HEK293 (cell line): ENCODE measurements around the gene PRMT5.

Experiments
- CTCF ChIA-PET: fragments of 350-600 bp; formaldehyde crosslinking; extraction: SDS; loops from one replicate; lab custom pipeline; 2021; ENCODE audit warnings: antibody characterized with exemption; lab: Yijun Ruan, JAX
- POLR2A ChIA-PET: fragments of 300-600 bp; formaldehyde crosslinking; extraction: SDS; loops from one replicate; lab custom pipeline; 2020; ENCODE audit warnings: antibody characterized with exemption, inconsistent platforms; lab: Yijun Ruan, JAX
- H3K27ac ChIP-seq: fragments of 200-500 bp; sonication (Bioruptor generic); 2 replicates; pipeline ENCODE4 v1.5.1; 2014; ENCODE audit warnings: low read depth, low read length, control low read depth, inconsistent platforms; ENCODE audit errors: extremely low read depth
- H3K36me3 ChIP-seq, 2 experiments: fragments of 200-500 bp in 1 of 2; sonication (Bioruptor generic) in 1 of 2; 1 replicate in 1 of 2; 2 replicates in 1 of 2; pipeline ENCODE4 v1.5.1; 2014 to 2017; ENCODE audit warnings: inconsistent platforms in 2 of 2, low read length in 2 of 2; ENCODE audit not compliant: control insufficient read depth in 2 of 2, insufficient read depth in 1 of 2
- H3K4me1 ChIP-seq: fragments of 200-500 bp; sonication (Bioruptor generic); 2 replicates; pipeline ENCODE4 v1.5.1; 2014; ENCODE audit warnings: mild to moderate bottlenecking, low read length, inconsistent platforms; ENCODE audit not compliant: control insufficient read depth, insufficient read depth
- H3K4me3 ChIP-seq: 2 replicates; pipeline ENCODE4 v1.5.1; 2011; ENCODE audit warnings: low read depth, mild to moderate bottlenecking, control low read depth, low read length, moderate library complexity
- H3K9me3 ChIP-seq: fragments of 200-500 bp; sonication (Bioruptor generic); 2 replicates; pipeline ENCODE4 v1.5.1; 2014; ENCODE audit warnings: low read depth, low read length, inconsistent platforms; ENCODE audit not compliant: control insufficient read depth, insufficient read depth
- GLI2 ChIP-seq: fragments of 450-650 bp; formaldehyde crosslinking; IDR thresholded peaks from 2 replicates; pipeline ENCODE4; 2017; ENCODE audit warnings: missing biosample characterization, missing genetic modification characterization, low read depth, borderline replicate concordance
- HIC1 ChIP-seq: fragments of 450-650 bp; formaldehyde crosslinking; IDR thresholded peaks from 2 replicates; pipeline ENCODE4 v1.5.1; 2016; ENCODE audit warnings: missing biosample characterization, missing genetic modification characterization
- INSM2 ChIP-seq: fragments of 450-650 bp; formaldehyde crosslinking; IDR thresholded peaks from 2 replicates; pipeline ENCODE4 v1.5.1; 2016; ENCODE audit warnings: missing biosample characterization, missing genetic modification characterization
- KLF10 ChIP-seq: fragments of 450-650 bp; IDR thresholded peaks from 2 replicates; pipeline ENCODE4 v1.5.1; 2018; ENCODE audit warnings: missing biosample characterization, mild to moderate bottlenecking, missing genetic modification characterization
- SALL2 ChIP-seq: fragments of 450-650 bp; formaldehyde crosslinking; IDR thresholded peaks from 2 replicates; pipeline ENCODE4 v1.5.0; 2017; ENCODE audit warnings: missing biosample characterization, mild to moderate bottlenecking, missing genetic modification characterization, borderline replicate concordance
- SP2 ChIP-seq: fragments of 450-650 bp; formaldehyde crosslinking; IDR thresholded peaks from 2 replicates; pipeline ENCODE4 v1.5.1; 2016; ENCODE audit warnings: missing biosample characterization, missing genetic modification characterization
- ZBTB49 ChIP-seq: fragments of 450-650 bp; formaldehyde crosslinking; IDR thresholded peaks from 2 replicates; pipeline ENCODE4 v1.5.1; 2016; ENCODE audit warnings: missing biosample characterization, missing genetic modification characterization, low read depth
- ZNF112 ChIP-seq: fragments of 450-650 bp; formaldehyde crosslinking; IDR thresholded peaks from 2 replicates; pipeline ENCODE4 v1.5.0; 2017; ENCODE audit warnings: missing biosample characterization, missing genetic modification characterization
- ZNF132 ChIP-seq: fragments of 450-650 bp; formaldehyde crosslinking; IDR thresholded peaks from 2 replicates; pipeline ENCODE4 v1.5.1; 2017; ENCODE audit warnings: missing biosample characterization, missing genetic modification characterization, borderline replicate concordance
- ZNF473 ChIP-seq: fragments of 450-650 bp; formaldehyde crosslinking; IDR thresholded peaks from 2 replicates; pipeline ENCODE4 v1.5.1; 2017; ENCODE audit warnings: missing biosample characterization, missing genetic modification characterization
- ZNF510 ChIP-seq: fragments of 450-650 bp; formaldehyde crosslinking; IDR thresholded peaks from 2 replicates; pipeline ENCODE4 v1.5.1; 2018; ENCODE audit warnings: mild to moderate bottlenecking, missing genetic modification characterization, missing biosample characterization; ENCODE audit not compliant: insufficient replicate concordance
- ZNF571 ChIP-seq: fragments of 450-650 bp; formaldehyde crosslinking; IDR thresholded peaks from 2 replicates; pipeline ENCODE4 v1.5.0; 2017; ENCODE audit warnings: missing biosample characterization, missing genetic modification characterization
- ZNF600 ChIP-seq: fragments of 450-650 bp; formaldehyde crosslinking; IDR thresholded peaks from 2 replicates; pipeline ENCODE4 v1.5.1; 2016; ENCODE audit warnings: missing biosample characterization, missing genetic modification characterization
- ZNF621 ChIP-seq: fragments of 450-650 bp; formaldehyde crosslinking; IDR thresholded peaks from 2 replicates; pipeline ENCODE4 v1.5.1; 2017; ENCODE audit warnings: missing biosample characterization, missing genetic modification characterization
- ZNF768 ChIP-seq: fragments of 450-650 bp; formaldehyde crosslinking; IDR thresholded peaks from 2 replicates; pipeline ENCODE4 v1.5.1; 2018; ENCODE audit warnings: missing biosample characterization, mild to moderate bottlenecking, missing genetic modification characterization
- ZNF776 ChIP-seq: fragments of 450-650 bp; formaldehyde crosslinking; IDR thresholded peaks from 2 replicates; pipeline ENCODE4 v1.5.0; 2017; ENCODE audit warnings: missing biosample characterization, missing genetic modification characterization, borderline replicate concordance
- ZSCAN23 ChIP-seq: fragments of 450-650 bp; formaldehyde crosslinking; IDR thresholded peaks from 2 replicates; pipeline ENCODE4 v1.5.1; 2016; ENCODE audit warnings: missing biosample characterization, missing genetic modification characterization
- TF ChIP-seq, protein P1 (sequence below): fragments of 450-650 bp; formaldehyde crosslinking; IDR thresholded peaks from 2 replicates; pipeline ENCODE4 v1.5.1; 2016; ENCODE audit warnings: missing biosample characterization, missing genetic modification characterization
- TF ChIP-seq, protein P2 (sequence below): fragments of 450-650 bp; formaldehyde crosslinking; IDR thresholded peaks from 2 replicates; pipeline ENCODE4 v1.5.1; 2016; ENCODE audit warnings: missing biosample characterization, missing genetic modification characterization
- TF ChIP-seq, protein P3 (sequence below): fragments of 450-650 bp; formaldehyde crosslinking; IDR thresholded peaks from 2 replicates; pipeline ENCODE4 v1.5.1; 2016; ENCODE audit warnings: missing biosample characterization, missing genetic modification characterization

The PRMT5 gene

DNA sequence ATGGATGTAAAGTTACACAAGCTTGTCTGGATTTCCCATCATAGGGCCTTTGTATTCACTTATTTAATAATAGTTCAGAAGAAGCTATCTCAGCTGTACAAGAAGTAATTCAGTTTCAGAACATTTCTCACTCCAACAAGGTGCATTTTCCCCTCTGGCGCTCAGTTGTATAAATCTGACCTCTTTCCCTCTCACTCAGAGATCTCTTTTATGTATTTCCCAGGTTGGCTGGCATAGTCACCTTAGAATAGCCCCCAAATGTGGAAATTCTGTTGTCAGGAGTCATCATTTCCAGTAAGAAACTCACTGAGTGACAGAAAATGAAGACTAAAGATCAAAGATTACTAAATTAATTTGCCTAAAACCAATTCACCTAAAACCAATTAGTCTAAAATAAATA is 42.0 kb upstream of the PRMT5 start:
- CTCF ChIA-PET = interaction anchor here (0.9 to 7.9 kb wide), 6 partner anchors 14 to 98 kb away, joined by 3 to 227 read pairs (median 15); partner anchors contain the start of gene AJUBA

DNA sequence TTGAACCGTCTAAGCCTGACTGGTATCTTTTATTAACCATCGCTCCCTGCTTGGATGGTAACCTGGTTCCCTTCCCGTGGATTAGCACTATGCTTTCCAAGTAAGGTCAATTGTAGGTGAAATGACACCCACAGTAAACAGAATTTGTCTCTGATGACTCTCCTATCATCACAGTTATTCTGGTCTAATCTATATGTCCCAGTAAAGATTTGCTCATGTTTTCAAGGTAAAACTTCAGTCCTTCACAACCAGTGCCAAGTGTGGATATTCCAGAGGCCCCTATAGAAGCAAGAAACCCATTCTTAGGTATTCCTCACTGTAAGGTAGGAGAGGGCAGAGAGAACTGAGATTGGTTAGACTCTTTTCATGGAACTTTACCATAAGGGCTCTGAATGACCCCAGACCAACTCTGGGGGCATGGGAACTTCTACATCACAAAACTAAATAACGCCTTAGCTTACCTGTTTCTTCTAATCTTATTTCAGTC is 37.6 kb upstream of the PRMT5 start:
- peaks cover 5% of the 10 kb centered on the region; the same call in 1 of the 2 replicates for H3K4me1 ChIP-seq
- H3K27ac ChIP-seq = no peak overlapping the region
- H3K36me3 ChIP-seq = peaks cover 0 to 1% of the 10 kb centered on the region in 2 experiments; a peak in 1 of 3 replicates
- CTCF ChIA-PET = interaction anchor here (0.6 to 1.2 kb wide), 2 partner anchors 36 to 143 kb away, joined by 4 to 5 read pairs; no protein-coding TSS in a partner anchor
- POLR2A ChIA-PET = interaction anchor here (1.2 to 3.3 kb wide), 3 partner anchors 10 to 15 kb away, joined by 6 to 17 read pairs (median 7); partner anchors contain the start of genes AJUBA and HAUS4
- TF ChIP-seq ZBTB49 (tag by site-specific recombination) (no peak), GLI2 (tag by site-specific recombination) (no peak), SP2 (tag by site-specific recombination) (no peak), ZNF473 (tag by site-specific recombination) (no peak)
- TF ChIP-seq, protein P1, sequence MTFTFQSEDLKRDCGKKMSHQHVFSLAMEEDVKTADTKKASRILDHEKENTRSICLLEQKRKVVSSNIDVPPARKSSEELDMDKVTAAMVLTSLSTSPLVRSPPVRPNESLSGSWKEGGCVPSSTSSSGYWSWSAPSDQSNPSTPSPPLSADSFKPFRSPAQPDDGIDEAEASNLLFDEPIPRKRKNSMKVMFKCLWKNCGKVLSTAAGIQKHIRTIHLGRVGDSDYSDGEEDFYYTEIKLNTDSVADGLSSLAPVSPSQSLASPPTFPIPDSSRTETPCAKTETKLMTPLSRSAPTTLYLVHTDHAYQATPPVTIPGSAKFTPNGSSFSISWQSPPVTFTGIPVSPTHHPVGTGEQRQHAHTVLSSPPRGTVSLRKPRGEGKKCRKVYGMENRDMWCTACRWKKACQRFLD (tag by site-specific recombination) = no peak
- no peaks in the 10 kb centered on the region for H3K9me3 ChIP-seq
- no peak overlapping the region for H3K4me3 ChIP-seq

More for the DNA sequence above, 42.0 kb upstream of the PRMT5 start:
- TF ChIP-seq ZNF600 (tag by site-specific recombination) = no peak
- TF ChIP-seq SALL2 (tag by site-specific recombination) = no peak
- no peak for TF ChIP-seq ZSCAN23 (tag by site-specific recombination)
- TF ChIP-seq ZNF112 (tag by site-specific recombination) = no peak
- TF ChIP-seq, protein P2, sequence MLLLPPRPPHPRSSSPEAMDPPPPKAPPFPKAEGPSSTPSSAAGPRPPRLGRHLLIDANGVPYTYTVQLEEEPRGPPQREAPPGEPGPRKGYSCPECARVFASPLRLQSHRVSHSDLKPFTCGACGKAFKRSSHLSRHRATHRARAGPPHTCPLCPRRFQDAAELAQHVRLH (tag by site-specific recombination) = no peak
- TF ChIP-seq INSM2 = no peak
- no peak for TF ChIP-seq ZNF510 (tag by site-specific recombination)
- no peak for TF ChIP-seq ZNF776 (tag by site-specific recombination)
- no peak for TF ChIP-seq HIC1 (tag by site-specific recombination)
- TF ChIP-seq KLF10 (tag by site-specific recombination) = no peak
- no peak for TF ChIP-seq ZNF768 (tag by site-specific recombination)
- TF ChIP-seq ZNF571 = no peak
- no peak for TF ChIP-seq ZNF132 (tag by site-specific recombination)
- no peak for TF ChIP-seq ZNF621 (tag by site-specific recombination)
- TF ChIP-seq ZNF473 (tag by site-specific recombination) = no peak
- TF ChIP-seq, protein P3, sequence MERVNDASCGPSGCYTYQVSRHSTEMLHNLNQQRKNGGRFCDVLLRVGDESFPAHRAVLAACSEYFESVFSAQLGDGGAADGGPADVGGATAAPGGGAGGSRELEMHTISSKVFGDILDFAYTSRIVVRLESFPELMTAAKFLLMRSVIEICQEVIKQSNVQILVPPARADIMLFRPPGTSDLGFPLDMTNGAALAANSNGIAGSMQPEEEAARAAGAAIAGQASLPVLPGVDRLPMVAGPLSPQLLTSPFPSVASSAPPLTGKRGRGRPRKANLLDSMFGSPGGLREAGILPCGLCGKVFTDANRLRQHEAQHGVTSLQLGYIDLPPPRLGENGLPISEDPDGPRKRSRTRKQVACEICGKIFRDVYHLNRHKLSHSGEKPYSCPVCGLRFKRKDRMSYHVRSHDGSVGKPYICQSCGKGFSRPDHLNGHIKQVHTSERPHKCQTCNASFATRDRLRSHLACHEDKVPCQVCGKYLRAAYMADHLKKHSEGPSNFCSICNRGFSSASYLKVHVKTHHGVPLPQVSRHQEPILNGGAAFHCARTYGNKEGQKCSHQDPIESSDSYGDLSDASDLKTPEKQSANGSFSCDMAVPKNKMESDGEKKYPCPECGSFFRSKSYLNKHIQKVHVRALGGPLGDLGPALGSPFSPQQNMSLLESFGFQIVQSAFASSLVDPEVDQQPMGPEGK (tag by site-specific recombination) = no peak
- Histone ChIP-seq H3K27ac (no peak overlapping the region), H3K4me3 (no peak overlapping the region), H3K9me3 (no peaks in the 10 kb centered on the region), H3K36me3 (peaks cover 0 to 34% of the 10 kb centered on the region in 2 experiments; a peak in 2 of 3 replicates), H3K4me1 (peaks cover 5% of the 10 kb centered on the region; the same call in 1 of the 2 replicates)
- POLR2A ChIA-PET = interaction anchor here (1.7 to 3.6 kb wide), 3 partner anchors 11 to 15 kb away, joined by 7 to 31 read pairs (median 9); partner anchors contain the start of genes AJUBA and HAUS4
